GM12878 (cell line): ENCODE results near the gene ZNF132. TPM values are rescaled to one million over a fixed set of nuclear protein-coding genes. Genes with fewer than 3 reads are reported as not detected.

Experiments
- ATF3 ChIP-seq: IDR thresholded peaks from 2 replicates; pipeline ENCODE4 v1.6.1; 2011; ENCODE audit warnings: low read depth, mild to moderate bottlenecking, low read length, moderate library complexity, borderline replicate concordance; ENCODE audit errors: extremely low read depth
- POLR2AphosphoS2 ChIP-seq: IDR thresholded peaks from 2 replicates; pipeline ENCODE4 v1.6.1; 2011; ENCODE audit warnings: low read depth, mild to moderate bottlenecking, low read length, improper control_type of control experiment, moderate library complexity
- ZNF384 ChIP-seq: IDR thresholded peaks from 2 replicates; pipeline ENCODE4 v1.6.1; 2012; ENCODE audit warnings: low read depth, mild to moderate bottlenecking, low read length, improper control_type of control experiment, borderline replicate concordance
- polyA plus RNA-seq, 11 experiments: library from polyadenylated mRNA; depleted of rRNA in 4 of 11; unstranded in 6 of 11; stranded (reverse) in 5 of 11; fragments of >200 nt; fragmentation: Nextera tagmentation in 4 of 11; fragmentation: Illumina TruSeq in 1 of 11; extraction: Ambion mirVana in 4 of 11; extraction: Trizol in 1 of 11; gene quantifications; 1 replicate in 1 of 11; 2 replicates in 10 of 11; pipeline versions ENCODE4 v1.2.1 to v1.2.3, GENCODE V29; 2011 to 2016; ENCODE audit warnings: inconsistent platforms in 2 of 11, missing spikeins in 2 of 11, low read depth in 1 of 11
- total RNA-seq, 4 experiments: library from RNA; depleted of rRNA in 3 of 4; stranded (reverse); fragments of >200 nt in 3 of 4; fragmentation: Illumina TruSeq in 1 of 4; extraction: Trizol in 1 of 4; gene quantifications; 2 replicates each; pipeline versions ENCODE4 v1.2.1 to v1.2.3, GENCODE V29; 2013 to 2021
- TF ChIP-seq, protein P1 (sequence below): fragments of 450-650 bp; IDR thresholded peaks from 2 replicates; pipeline ENCODE4 v1.6.1; 2016; ENCODE audit warnings: mild to moderate bottlenecking
- TF ChIP-seq, protein P2 (sequence below): fragments of 450-650 bp; IDR thresholded peaks from 2 replicates; pipeline ENCODE4 v1.6.1; 2017; ENCODE audit warnings: low read depth, mild to moderate bottlenecking, moderate library complexity

Gene ZNF132
- total and polyA plus RNA-seq, 10 of the 15 experiments (the other 5 are each of a cell fraction or from before 2014, with no cell fraction given) = 0.56 to 4.0 (median 2.3) TPM

DNA sequence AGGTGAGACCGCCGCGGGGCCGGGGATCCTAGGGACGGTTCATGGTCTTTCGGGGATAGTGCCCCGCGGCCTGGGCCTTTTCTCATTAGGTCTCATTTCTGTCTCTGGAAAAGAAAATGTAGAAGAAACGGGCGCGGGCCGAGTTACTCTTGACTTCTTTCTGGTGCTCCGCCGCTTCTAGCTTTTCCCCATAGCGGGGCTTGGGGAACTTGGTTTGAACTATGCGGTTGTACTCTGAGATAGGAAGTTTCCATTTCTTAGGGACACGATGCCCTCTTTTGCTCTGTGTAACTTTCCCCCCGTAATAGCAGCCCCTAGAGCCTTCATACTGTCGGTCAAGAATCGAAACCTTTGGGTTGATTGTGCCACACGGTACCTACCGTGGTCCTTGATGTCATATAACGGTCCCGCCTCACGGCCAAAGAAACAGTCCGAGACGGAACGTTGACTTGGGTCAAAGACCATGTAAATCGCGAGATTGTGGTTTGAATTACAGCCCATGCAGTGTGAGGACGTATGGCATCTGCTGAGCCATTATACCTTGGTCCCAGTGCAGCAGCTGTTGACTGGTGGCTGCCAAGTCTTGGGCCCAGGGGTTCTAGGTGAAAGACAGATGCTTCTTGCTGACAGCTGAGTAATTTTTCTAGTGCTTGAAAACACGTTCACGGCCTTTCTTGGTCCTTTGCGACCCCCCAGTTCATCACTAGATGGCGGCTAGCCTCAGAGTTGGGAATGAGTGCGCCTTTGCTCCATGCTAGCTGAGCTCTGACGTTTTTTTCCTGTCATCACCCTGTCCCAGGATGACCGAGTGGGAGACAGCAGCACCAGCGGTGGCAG lies 52.4 kb downstream of the ZNF132 start (continued):
- TF ChIP-seq, protein P1, sequence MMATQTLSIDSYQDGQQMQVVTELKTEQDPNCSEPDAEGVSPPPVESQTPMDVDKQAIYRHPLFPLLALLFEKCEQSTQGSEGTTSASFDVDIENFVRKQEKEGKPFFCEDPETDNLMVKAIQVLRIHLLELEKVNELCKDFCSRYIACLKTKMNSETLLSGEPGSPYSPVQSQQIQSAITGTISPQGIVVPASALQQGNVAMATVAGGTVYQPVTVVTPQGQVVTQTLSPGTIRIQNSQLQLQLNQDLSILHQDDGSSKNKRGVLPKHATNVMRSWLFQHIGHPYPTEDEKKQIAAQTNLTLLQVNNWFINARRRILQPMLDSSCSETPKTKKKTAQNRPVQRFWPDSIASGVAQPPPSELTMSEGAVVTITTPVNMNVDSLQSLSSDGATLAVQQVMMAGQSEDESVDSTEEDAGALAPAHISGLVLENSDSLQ = no peak
- TF ChIP-seq, protein P2, sequence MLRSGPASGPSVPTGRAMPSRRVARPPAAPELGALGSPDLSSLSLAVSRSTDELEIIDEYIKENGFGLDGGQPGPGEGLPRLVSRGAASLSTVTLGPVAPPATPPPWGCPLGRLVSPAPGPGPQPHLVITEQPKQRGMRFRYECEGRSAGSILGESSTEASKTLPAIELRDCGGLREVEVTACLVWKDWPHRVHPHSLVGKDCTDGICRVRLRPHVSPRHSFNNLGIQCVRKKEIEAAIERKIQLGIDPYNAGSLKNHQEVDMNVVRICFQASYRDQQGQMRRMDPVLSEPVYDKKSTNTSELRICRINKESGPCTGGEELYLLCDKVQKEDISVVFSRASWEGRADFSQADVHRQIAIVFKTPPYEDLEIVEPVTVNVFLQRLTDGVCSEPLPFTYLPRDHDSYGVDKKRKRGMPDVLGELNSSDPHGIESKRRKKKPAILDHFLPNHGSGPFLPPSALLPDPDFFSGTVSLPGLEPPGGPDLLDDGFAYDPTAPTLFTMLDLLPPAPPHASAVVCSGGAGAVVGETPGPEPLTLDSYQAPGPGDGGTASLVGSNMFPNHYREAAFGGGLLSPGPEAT = 0 out of 2 replicates have a peak, but pooled peaks have one; percentile 29
- no peak for TF ChIP-seq ZNF384
- TF ChIP-seq ATF3 = no peak
- no peak for TF ChIP-seq POLR2AphosphoS2
